NCI-H1105 (cell line): ENCODE measurements around the gene KLHL41.

Experiments used
- DNase-seq: peaks from one replicate; lab custom pipeline; 2025; lab: John Stamatoyannopoulos, UW

The KLHL41 gene

GRCh38 chr2:169509298-169509885, at the start of gene KLHL41:
Gene KLHL41 (plus strand): TSS chr2:169509702. CDS start chr2:169509779, 77 bp downstream.
- no peak for DNase-seq

- no peak for DNase-seq
These were observed 48.4 kb upstream of the KLHL41 start for GRCh38 chr2:169461143-169461542.

GRCh38 chr2:169462896-169463695, 46.4 kb upstream of the KLHL41 start:
- DNase-seq: no peak

GRCh38 chr2:169464466-169464865, 45.0 kb upstream of the KLHL41 start:
- no peak for DNase-seq

GRCh38 chr2:169464882-169465281, 44.6 kb upstream of the KLHL41 start:
- DNase-seq: no peak

GRCh38 chr2:169468841-169469240, 40.7 kb upstream of the KLHL41 start:
- DNase-seq: no peak

- no peak for DNase-seq
These were observed 39.4 kb upstream of the KLHL41 start for GRCh38 chr2:169469952-169470572.

- DNase-seq: no peak
These were observed 37.3 kb upstream of the KLHL41 start for GRCh38 chr2:169472249-169472648.

GRCh38 chr2:169476459-169476858, 33.0 kb upstream of the KLHL41 start:
- no peak for DNase-seq

GRCh38 chr2:169478339-169478738, 31.2 kb upstream of the KLHL41 start:
- DNase-seq: no peak

GRCh38 chr2:169478745-169479256, 30.7 kb upstream of the KLHL41 start:
- DNase-seq: no peak

GRCh38 chr2:169479257-169480078, 30.0 kb upstream of the KLHL41 start, which contains the start of gene BBS5:
Gene BBS5 (plus strand): TSS chr2:169479494. CDS start chr2:169479554, 60 bp downstream.
- DNase-seq: peak; percentile 62

- no peak for DNase-seq
These were observed 29.4 kb upstream of the KLHL41 start for GRCh38 chr2:169480079-169480465.

- DNase-seq: no peak
These were observed 23.8 kb upstream of the KLHL41 start for GRCh38 chr2:169485650-169486138.

GRCh38 chr2:169486487-169486886, 23.0 kb upstream of the KLHL41 start:
- no peak for DNase-seq

GRCh38 chr2:169490834-169491233, 18.7 kb upstream of the KLHL41 start:
- no peak for DNase-seq

- DNase-seq: no peak
These were observed 18.1 kb upstream of the KLHL41 start for GRCh38 chr2:169491378-169491777.

- DNase-seq: no peak
These were observed 16.1 kb upstream of the KLHL41 start for GRCh38 chr2:169493360-169493759.

GRCh38 chr2:169495310-169495928, 14.1 kb upstream of the KLHL41 start:
- no peak for DNase-seq

GRCh38 chr2:169504651-169505050, 4.9 kb upstream of the KLHL41 start:
- DNase-seq: no peak

- DNase-seq: no peak
These were observed 1.8 kb upstream of the KLHL41 start for GRCh38 chr2:169507698-169508097.
